GM23248 (cell line): ENCODE results near the gene BFSP1.

Experiments
- EZH2 ChIP-seq: fragments of 200-600 bp; sonication (generic); IDR thresholded peaks from 2 replicates; pipeline ENCODE4 v1.6.1; 2018; ENCODE audit warnings: antibody characterized with exemption, mild to moderate bottlenecking; ENCODE audit not compliant: insufficient read depth, poor library complexity, severe bottlenecking
- EZH2phosphoT487 ChIP-seq: fragments of 200-600 bp; sonication (generic); IDR thresholded peaks from 2 replicates; pipeline ENCODE4 v1.6.1; 2018; ENCODE audit warnings: antibody characterized with exemption, moderate library complexity, mild to moderate bottlenecking, low read depth; ENCODE audit not compliant: insufficient read depth

GRCh38 chr20:17470521-17470920, 60.7 kb downstream of the BFSP1 start:
- TF ChIP-seq EZH2phosphoT487: no peak
- no peak for TF ChIP-seq EZH2
